Endothelial cell of umbilical vein (primary cell): ENCODE data around the gene LZTS3. TPM values are rescaled to one million over a fixed set of nuclear protein-coding genes. Genes with fewer than 3 reads are reported as not detected.

Experiments used
- BruUV-seq: library from RNA; stranded (reverse); fragments of 400-500 nt; replicated peaks from 2 replicates; lab custom pipeline; 2021; lab: Mats Ljungman, UMichigan
- CTCF ChIA-PET: fragments of 300-600, 350-600 bp; sonication (Branson Sonifier 250); formaldehyde crosslinking; loops from one replicate; lab custom pipeline; 2021; ENCODE audit warnings: antibody characterized with exemption, inconsistent platforms; lab: Charles Lee
- POLR2A ChIA-PET: fragments of 300-600, 350-600 bp; sonication (Branson Sonifier 250); formaldehyde crosslinking; loops from one replicate; lab custom pipeline; 2021; ENCODE audit warnings: antibody characterized with exemption, inconsistent platforms; lab: Charles Lee
- DNase-seq: peaks from one replicate; pipeline ENCODE4 v3.0.0-alpha.2; 2011; ENCODE audit warnings: low read depth, low spot score
- FAIRE-seq: peaks from 2 replicates; lab custom pipeline; 2011; peaks lifted over from hg19 to GRCh38; lab: Jason Lieb, UNC
- H2AFZ ChIP-seq: 2 replicates; pipeline ENCODE4 v1.6.0; 2012; ENCODE audit warnings: low read depth, low read length, control low read depth, inconsistent platforms
- H3K27ac ChIP-seq: 2 replicates; pipeline ENCODE4 v1.5.1; 2011; ENCODE audit warnings: low read depth, mild to moderate bottlenecking, control low read depth, low read length, moderate library complexity; ENCODE audit not compliant: insufficient read depth
- H3K27me3 ChIP-seq, 2 experiments: 2 replicates each; pipeline versions ENCODE4 v1.6.0 to v1.6.1; 2011; ENCODE audit warnings: low read length in 2 of 2, mixed read lengths in 1 of 2; ENCODE audit not compliant: control insufficient read depth in 2 of 2, insufficient read depth in 2 of 2
- H3K36me3 ChIP-seq, 2 experiments: 2 replicates in 1 of 2; 3 replicates in 1 of 2; pipeline ENCODE4 v1.5.1; 2011; ENCODE audit warnings: low read length in 2 of 2, mild to moderate bottlenecking in 1 of 2, moderate library complexity in 1 of 2; ENCODE audit not compliant: control insufficient read depth in 2 of 2, insufficient read depth in 2 of 2; ENCODE audit errors: extremely low read depth in 1 of 2
- H3K4me1 ChIP-seq: 3 replicates; pipeline ENCODE4 v1.5.1; 2011; ENCODE audit warnings: mild to moderate bottlenecking, low read length; ENCODE audit not compliant: control insufficient read depth, insufficient read depth; ENCODE audit errors: extremely low read depth
- H3K4me2 ChIP-seq: 2 replicates; pipeline ENCODE4 v1.6.1; 2011; ENCODE audit warnings: low read length, control low read depth, mixed read lengths; ENCODE audit not compliant: insufficient read depth
- H3K4me3 ChIP-seq, 3 experiments: fragments of 200-600 bp in 1 of 3; sonication (generic), shearing (Covaris generic) in 1 of 3; replicated peaks in 1 of 3; 2 replicates each; pipeline ENCODE4 v1.5.1; 2011 to 2016; ENCODE audit warnings: control low read depth in 3 of 3, low read length in 3 of 3, mild to moderate bottlenecking in 2 of 3, inconsistent platforms in 1 of 3, low read depth in 1 of 3, moderate library complexity in 1 of 3; ENCODE audit not compliant: insufficient read depth in 1 of 3
- H3K79me2 ChIP-seq: 2 replicates; pipeline ENCODE4 v1.6.0; 2012; ENCODE audit warnings: low read length, inconsistent platforms; ENCODE audit not compliant: control insufficient read depth, insufficient read depth
- H3K9ac ChIP-seq: replicated peaks from 2 replicates; pipeline ENCODE3; 2011; ENCODE audit warnings: low read length, control low read depth; ENCODE audit not compliant: insufficient read depth; ENCODE audit errors: extremely low read depth
- H3K9me1 ChIP-seq: replicated peaks from 3 replicates; pipeline ENCODE4 v1.6.0; 2011; ENCODE audit warnings: mild to moderate bottlenecking, low read length; ENCODE audit not compliant: control insufficient read depth, insufficient read depth; ENCODE audit errors: extremely low read depth
- H3K9me3 ChIP-seq: replicated peaks from 2 replicates; pipeline ENCODE4 v1.5.1; 2012; ENCODE audit warnings: low read length, inconsistent platforms; ENCODE audit not compliant: control insufficient read depth, insufficient read depth
- H4K20me1 ChIP-seq: replicated peaks from 2 replicates; pipeline ENCODE3; 2011; ENCODE audit warnings: mild to moderate bottlenecking, low read length; ENCODE audit not compliant: control insufficient read depth, insufficient read depth; ENCODE audit errors: extremely low read depth
- EZH2 ChIP-seq: IDR thresholded peaks from 2 replicates; pipeline ENCODE4 v1.6.1; 2012; ENCODE audit warnings: borderline replicate concordance, low read depth, mild to moderate bottlenecking, moderate library complexity, low read length, inconsistent platforms; ENCODE audit not compliant: severe bottlenecking
- FOS ChIP-seq: IDR thresholded peaks from 2 replicates; pipeline ENCODE4 v1.6.1; 2011; ENCODE audit warnings: mild to moderate bottlenecking, low read length, moderate library complexity, borderline replicate concordance; ENCODE audit not compliant: insufficient read depth
- GATA2 ChIP-seq: IDR thresholded peaks from 2 replicates; pipeline ENCODE4 v1.7.0; 2011; ENCODE audit warnings: low read depth, mild to moderate bottlenecking, moderate library complexity, mixed read lengths, low read length; ENCODE audit not compliant: insufficient read length, insufficient read depth
- JUN ChIP-seq: IDR thresholded peaks from 2 replicates; pipeline ENCODE4 v1.6.1; 2011; ENCODE audit warnings: borderline replicate concordance, low read depth; ENCODE audit not compliant: insufficient read length, insufficient read depth
- MYC ChIP-seq: IDR thresholded peaks from one replicate; pipeline ENCODE4 v1.6.1; 2011; ENCODE audit warnings: mild to moderate bottlenecking, low read depth, low read length
- POLR2A ChIP-seq: IDR thresholded peaks from 2 replicates; pipeline ENCODE4 v1.6.1; 2012; ENCODE audit warnings: low read depth, mild to moderate bottlenecking, control low read depth, low read length
- POLR2AphosphoS5 ChIP-seq: IDR thresholded peaks from 2 replicates; pipeline ENCODE4 v1.6.1; 2012; ENCODE audit warnings: low read depth, mild to moderate bottlenecking, control low read depth, low read length, moderate library complexity; ENCODE audit not compliant: insufficient read depth
- dilution Hi-C: fragments of 300-500 bp; cut with MboI; formaldehyde crosslinking; loops from one replicate; pipeline ENCODE4 v1.15.0; 2019; ENCODE audit warnings: low sequenced_read_pairs; ENCODE audit not compliant: extremely low pct_ligation_motif_present
- intact Hi-C: fragments of 100-400 bp; cut with micrococcal nuclease; formaldehyde crosslinking; loops from one replicate; pipeline ENCODE4 v1.10.0; 2022
- polyA plus RNA-seq, 4 experiments: library from polyadenylated mRNA; depleted of rRNA in 3 of 4; stranded (reverse) in 3 of 4; unstranded in 1 of 4; fragments of >200 nt; gene quantifications; 2 replicates each; pipeline versions ENCODE4 v1.2.1 to v1.2.3, GENCODE V29; 2011 to 2012; ENCODE audit warnings: missing spikeins in 1 of 4
- total RNA-seq: library from RNA; stranded (reverse); gene quantifications from 2 replicates; pipeline ENCODE4 v1.2.3, GENCODE V29; 2021
- TF ChIP-seq, protein P1 (sequence below): IDR thresholded peaks from 2 replicates; pipeline ENCODE4 v1.6.1; 2011; ENCODE audit not compliant: insufficient read depth, insufficient read length
- TF ChIP-seq, protein P2 (sequence below), 2 donors: IDR thresholded peaks; 1 replicate in 1 of 2; 2 replicates in 1 of 2; pipeline ENCODE4 v1.5.1; 2011; ENCODE audit warnings: low read length in 2 of 2, mild to moderate bottlenecking in 2 of 2, moderate library complexity in 2 of 2, control low read depth in 1 of 2, inconsistent platforms in 1 of 2, low read depth in 1 of 2; ENCODE audit not compliant: insufficient read depth in 1 of 2; ENCODE audit errors: extremely low read depth in 1 of 2

LZTS3 gene
- total and polyA plus RNA-seq, 2 donors (not counting 3 experiments of a cell fraction or from before 2014, with no cell fraction given) = 4.5 to 5.7 TPM

DNA sequence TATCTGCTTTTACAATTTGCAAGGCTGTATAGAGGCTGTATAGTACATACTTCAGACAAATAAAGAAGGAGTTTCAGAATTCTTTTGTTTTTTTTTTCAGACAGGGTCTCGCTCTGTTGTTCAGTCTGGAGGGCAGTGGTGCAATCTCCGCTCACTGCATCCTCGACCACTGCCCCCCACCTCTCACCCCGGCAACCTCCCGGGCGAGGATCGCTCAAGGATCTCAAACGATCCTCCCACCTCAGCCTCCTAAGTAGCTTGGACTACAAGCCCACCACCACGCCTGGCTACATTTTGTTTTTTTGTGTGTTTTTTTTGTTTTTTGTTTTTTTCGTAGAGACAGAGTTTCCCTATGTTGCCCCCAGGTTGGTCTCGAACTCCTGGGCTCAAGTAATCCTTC, 15.5 kb downstream of the LZTS3 start:
- TF ChIP-seq GATA2 (no peak), MYC (no peak), POLR2AphosphoS5 (no peak), EZH2 (no peak), JUN (no peak), FOS (no peak), POLR2A (no peak)
- TF ChIP-seq, protein P1, sequence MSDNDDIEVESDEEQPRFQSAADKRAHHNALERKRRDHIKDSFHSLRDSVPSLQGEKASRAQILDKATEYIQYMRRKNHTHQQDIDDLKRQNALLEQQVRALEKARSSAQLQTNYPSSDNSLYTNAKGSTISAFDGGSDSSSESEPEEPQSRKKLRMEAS = no peak
- TF ChIP-seq, protein P2, sequence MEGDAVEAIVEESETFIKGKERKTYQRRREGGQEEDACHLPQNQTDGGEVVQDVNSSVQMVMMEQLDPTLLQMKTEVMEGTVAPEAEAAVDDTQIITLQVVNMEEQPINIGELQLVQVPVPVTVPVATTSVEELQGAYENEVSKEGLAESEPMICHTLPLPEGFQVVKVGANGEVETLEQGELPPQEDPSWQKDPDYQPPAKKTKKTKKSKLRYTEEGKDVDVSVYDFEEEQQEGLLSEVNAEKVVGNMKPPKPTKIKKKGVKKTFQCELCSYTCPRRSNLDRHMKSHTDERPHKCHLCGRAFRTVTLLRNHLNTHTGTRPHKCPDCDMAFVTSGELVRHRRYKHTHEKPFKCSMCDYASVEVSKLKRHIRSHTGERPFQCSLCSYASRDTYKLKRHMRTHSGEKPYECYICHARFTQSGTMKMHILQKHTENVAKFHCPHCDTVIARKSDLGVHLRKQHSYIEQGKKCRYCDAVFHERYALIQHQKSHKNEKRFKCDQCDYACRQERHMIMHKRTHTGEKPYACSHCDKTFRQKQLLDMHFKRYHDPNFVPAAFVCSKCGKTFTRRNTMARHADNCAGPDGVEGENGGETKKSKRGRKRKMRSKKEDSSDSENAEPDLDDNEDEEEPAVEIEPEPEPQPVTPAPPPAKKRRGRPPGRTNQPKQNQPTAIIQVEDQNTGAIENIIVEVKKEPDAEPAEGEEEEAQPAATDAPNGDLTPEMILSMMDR (IDR thresholded peaks at IDR 0.05; ENCODE audit: extremely low read depth in 1 of 2, insufficient read depth in 1 of 2, low read depth in 1 of 2, low read length in 2 of 2) = no peak
- Histone ChIP-seq H3K27ac (no peak overlapping the region), H2AFZ (no peak overlapping the region), H3K9ac (no peak overlapping the region), H3K27me3 (no peaks in the 10 kb centered on the region), H4K20me1 (no peaks in the 10 kb centered on the region), H3K4me3 (no peak overlapping the region), H3K79me2 (peaks cover 60% of the 10 kb centered on the region), H3K4me2 (peak overlapping the region; percentile 89), H3K4me1 (peaks cover 14% of the 10 kb centered on the region), H3K9me3 (no peaks in the 10 kb centered on the region), H3K9me1 (no peaks in the 10 kb centered on the region), H3K36me3 (peaks cover 0 to 4% of the 10 kb centered on the region in 2 experiments)
- POLR2A ChIA-PET = no interaction called here
- dilution Hi-C loops (no loop called here), intact Hi-C loops (no loop called here)
- no TSS peak for BruUV-seq
- DNase-seq (no peak), FAIRE-seq (no peak)
- CTCF ChIA-PET = interaction anchor here (1.0 to 1.1 kb wide), 2 partner anchors 9 to 104 kb away, joined by 3 to 4 read pairs; no protein-coding TSS in a partner anchor
